Smooth muscle cell of the brain vasculature (primary cell): Measurements from ENCODE around the gene ROBO1.
"Not testable (repeated sequence)": the region's sequence is repeated elsewhere in the genome, so short reads cannot be mapped to it uniquely, and the experiment has no call there.

ENCODE experiments used
- DNase-seq: peaks from one replicate; pipeline ENCODE4 v3.0.0-alpha.2; 2012; ENCODE audit warnings: low read depth, low spot score

ROBO1 gene

DNA sequence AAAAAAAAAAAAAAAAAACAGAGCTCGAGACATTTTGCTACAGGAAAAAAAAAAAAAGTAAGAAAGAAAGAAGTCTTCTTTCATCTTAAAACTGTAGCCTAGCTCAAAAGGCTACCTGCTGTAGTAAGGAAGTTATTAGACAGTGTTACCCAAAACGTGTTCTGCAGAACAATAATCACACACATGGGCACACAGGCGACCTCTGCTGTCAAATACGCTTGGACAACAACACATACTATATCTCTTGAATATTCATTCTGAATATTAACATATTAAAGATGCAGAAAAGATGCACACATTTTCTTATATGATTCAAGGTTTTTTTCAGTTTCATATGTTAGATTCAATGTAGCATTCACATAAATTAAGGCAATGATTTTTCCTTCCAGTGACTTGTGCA lies 215.8 kb downstream of the ROBO1 start:
- no peak for DNase-seq

GRCh38 chr3:79551321-79551892 lies 216.4 kb downstream of the ROBO1 start:
- DNase-seq = no peak

DNA sequence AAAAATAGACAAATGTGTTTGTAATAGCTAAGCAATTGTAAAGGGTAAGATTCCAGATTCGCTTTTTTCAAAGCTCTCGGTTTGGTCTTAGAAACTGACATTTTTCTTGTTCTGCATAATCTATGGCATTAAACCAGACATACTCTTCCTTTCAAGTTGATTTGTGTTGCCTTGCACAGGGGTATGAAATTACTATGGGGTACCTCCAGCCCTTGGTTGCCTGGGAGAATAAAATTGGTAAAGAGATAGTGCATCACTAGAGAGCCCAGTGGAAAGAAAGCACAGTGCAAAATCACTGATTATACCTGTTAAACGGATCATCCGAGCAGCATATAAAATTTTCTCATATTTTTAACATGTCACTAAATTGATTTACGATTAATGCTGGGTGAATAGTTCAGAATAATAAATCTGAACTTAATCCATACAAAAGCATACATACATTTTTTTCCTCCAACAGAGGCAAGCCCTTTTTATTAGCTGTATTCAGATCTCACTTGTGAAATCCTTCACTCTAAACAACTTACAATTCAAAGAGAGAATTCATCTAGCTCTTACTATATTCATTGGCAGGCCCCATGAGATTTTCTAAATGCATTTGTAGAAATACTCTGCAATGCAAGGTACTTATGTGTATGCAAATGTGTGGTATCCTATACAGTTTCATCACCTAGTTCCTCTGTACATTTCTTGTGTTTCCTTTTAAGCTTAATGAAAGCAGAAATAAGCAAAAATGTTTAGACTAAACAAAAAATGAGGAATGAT lies 224.4 kb downstream of the ROBO1 start:
- no peak for DNase-seq

DNA sequence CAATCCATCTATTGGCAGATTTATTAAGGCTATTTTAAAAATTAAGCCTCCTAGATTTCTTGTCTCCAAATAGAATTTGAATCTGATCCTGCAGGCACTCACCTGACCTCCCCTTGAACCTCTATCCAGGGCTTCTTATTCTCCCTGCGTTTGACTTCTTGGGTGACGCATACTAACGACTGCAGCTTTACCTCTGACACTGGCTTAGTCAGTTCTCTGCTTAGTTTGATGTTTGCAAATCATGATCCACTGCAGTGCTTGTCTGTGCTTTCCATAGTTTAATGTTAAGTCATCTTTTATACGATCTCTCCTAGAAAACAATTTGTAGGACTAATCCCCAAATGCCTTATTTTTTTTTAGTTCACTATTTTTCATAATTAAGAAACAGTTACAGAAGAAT lies 233.1 kb downstream of the ROBO1 start:
- DNase-seq = no peak

DNA sequence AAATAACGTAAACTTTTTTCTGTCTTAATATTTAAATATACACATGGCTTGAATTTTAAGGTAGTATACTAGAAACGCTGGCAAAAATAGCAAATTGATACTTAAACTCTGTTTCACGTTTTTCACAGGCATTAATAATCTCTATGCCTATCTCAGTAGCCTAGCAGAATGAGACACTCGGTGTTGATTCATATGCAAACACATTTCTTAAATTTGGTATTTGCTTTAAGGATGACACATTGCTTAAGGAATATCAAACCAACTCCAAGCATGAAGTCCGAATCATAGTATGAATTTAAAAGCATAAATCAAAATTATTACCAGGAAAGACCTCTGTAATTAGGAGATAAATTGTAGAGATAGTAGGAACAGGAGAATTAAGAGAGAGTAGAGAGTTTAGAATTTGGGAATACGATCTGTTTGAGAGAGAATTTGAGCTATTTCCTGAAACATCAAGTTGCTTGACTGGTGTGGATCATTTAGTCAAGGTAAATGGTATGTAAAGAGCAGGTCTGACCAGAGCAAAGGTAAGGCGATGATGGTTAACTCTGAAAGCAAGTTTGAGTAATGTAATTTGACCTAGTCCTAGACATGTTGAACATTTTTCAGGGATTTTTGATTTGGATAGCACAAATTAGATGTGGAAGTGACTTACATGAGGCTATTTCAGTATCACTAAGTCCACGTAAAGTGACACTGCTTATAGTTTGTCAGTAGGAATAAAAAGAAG lies 236.1 kb downstream of the ROBO1 start:
- no peak for DNase-seq

GRCh38 chr3:79521221-79521848 lies 246.5 kb downstream of the ROBO1 start:
- DNase-seq = peak; percentile 15

DNA sequence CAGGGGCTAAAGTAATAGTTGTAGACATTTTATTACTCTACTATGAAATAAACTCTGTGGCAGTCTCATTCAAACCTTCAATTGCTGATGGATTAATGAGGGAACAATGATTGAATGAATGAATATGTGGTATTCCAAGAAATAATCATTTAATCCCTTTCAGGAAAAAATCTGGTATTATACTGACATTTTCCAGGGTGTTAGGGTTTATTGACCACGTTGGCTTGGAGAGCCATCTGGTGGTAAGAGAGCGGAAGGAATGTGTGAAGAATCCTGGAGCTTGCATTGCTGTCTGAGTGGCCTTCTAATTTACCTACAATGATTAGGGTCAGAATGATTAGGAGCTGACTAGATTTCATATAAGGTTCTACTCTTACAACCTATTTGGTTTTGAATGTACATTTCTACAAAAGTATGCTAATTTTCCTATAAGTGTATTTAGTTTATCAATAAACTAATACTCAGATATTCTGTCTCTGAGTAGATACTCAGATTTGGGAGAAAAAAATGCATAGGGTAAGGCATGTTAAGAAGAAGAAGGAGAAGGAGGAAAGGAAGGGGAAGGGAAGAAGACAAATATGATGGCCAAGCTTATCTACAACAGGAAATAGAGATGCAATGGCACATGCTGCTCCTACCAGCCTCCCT lies 249.9 kb downstream of the ROBO1 start:
- peak; percentile 9 for DNase-seq

- DNase-seq = no peak
These were observed 251.0 kb downstream of the ROBO1 start for GRCh38 chr3:79516795-79517194.

DNA sequence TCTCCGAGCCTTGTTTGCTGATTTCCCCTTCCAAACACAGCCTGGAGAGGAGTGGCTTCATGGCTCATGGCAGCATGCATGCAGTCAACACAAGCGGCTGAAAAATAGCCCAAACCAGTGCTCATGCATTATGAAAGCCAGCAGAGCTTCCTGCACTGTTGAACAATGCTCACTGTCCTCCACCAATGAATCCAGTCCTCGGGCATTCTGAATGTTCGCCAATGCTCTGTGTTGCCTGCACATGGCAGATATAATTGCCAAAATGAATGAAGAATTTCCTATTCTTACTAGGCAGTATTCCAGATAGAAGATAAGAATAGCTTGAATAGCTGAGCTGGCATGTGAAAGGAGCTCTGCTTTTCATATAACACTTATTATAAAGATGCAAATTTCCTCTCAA lies 252.7 kb downstream of the ROBO1 start:
- DNase-seq = no peak

DNA sequence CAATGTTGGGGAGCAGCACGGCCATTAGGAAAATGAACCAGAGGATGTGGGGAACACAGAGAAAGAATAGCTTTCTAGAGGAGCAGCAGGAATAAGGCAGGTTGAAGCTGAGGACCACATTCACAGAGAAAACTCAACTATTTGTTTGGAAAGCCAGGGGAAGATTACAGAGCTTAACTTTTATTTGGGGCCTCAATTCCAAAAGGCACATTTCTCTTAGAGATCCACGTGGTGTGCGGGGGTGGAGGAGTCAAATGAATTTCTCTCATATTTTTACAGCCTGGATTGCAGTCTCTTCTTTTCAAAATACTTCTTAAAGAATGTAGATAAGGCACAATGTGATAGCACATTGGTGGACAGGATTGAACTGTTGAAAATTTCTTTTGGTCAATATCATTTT lies 253.7 kb downstream of the ROBO1 start:
- DNase-seq = no peak

GRCh38 chr3:79506751-79507150 lies 261.0 kb downstream of the ROBO1 start:
- DNase-seq = no peak

- not testable (repeated sequence) for DNase-seq
These were observed 265.5 kb downstream of the ROBO1 start for GRCh38 chr3:79502216-79502681.

- no peak for DNase-seq
These were observed 270.2 kb downstream of the ROBO1 start for GRCh38 chr3:79497447-79498111.

DNA sequence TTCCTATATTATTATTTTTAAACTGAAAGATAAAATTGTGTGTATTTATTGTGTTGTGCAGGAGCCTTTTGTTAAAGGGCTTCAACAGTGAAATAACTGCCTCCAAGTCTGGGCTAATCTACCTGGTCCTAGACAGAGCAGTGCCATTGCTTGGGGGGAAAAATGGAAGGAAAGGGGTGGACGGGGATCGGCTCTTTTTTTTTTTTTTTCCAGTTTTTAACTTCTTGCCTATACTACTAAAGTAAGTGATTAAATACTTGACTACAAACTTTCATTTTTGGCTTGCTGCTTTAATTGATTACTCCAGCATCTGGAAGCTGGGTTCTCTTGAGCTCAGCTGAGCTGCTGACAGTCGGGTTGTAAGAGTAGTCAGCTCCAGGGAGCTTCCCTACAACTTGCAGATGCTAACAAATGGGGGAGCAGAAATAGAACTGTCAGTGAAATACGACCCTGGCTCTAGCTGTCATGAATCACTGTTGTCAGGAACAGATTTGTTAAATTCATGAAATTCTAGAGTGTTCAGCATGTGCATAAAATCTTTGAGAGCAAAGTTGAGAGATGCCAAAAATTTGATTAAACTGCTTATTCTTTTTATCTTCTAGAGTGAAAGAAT lies 276.7 kb downstream of the ROBO1 start:
- no peak for DNase-seq

GRCh38 chr3:79490165-79491028 lies 277.4 kb downstream of the ROBO1 start:
- DNase-seq = peak; percentile 61

GRCh38 chr3:79488407-79488806 lies 279.4 kb downstream of the ROBO1 start:
- DNase-seq = no peak

GRCh38 chr3:79480746-79481145 lies 287.1 kb downstream of the ROBO1 start:
- no peak for DNase-seq

GRCh38 chr3:79478620-79479019 lies 289.2 kb downstream of the ROBO1 start:
- no peak for DNase-seq

- DNase-seq = no peak
These were observed 290.6 kb downstream of the ROBO1 start for GRCh38 chr3:79477242-79477641.

GRCh38 chr3:79473993-79474392 lies 293.8 kb downstream of the ROBO1 start:
- DNase-seq = no peak
